HL-60 (cell line): ENCODE measurements around the gene PCNX2.

Source experiments
- DNase-seq, 2 experiments: peaks; one replicate each; pipeline ENCODE4 v3.0.0-alpha.2; 2010 to 2020; ENCODE audit warnings: low read depth in 1 of 2, low spot score in 1 of 2
- H3K27ac ChIP-seq: fragments of 250-450 bp; sonication (Bioruptor Pico); replicated peaks from 2 replicates; pipeline ENCODE4 v1.5.1; 2020; ENCODE audit warnings: mild to moderate bottlenecking, moderate library complexity
- H3K27me3 ChIP-seq: fragments of 250-450 bp; sonication (Bioruptor Pico); 2 replicates; pipeline ENCODE4 v1.5.1; 2021; ENCODE audit warnings: mild to moderate bottlenecking, moderate library complexity; ENCODE audit not compliant: insufficient read depth, poor library complexity, severe bottlenecking
- H3K4me3 ChIP-seq: replicated peaks from 2 replicates; pipeline ENCODE4 v1.5.1; 2011; ENCODE audit warnings: mild to moderate bottlenecking, control low read depth, low read length; ENCODE audit not compliant: insufficient read depth
- CTCF ChIP-seq: IDR thresholded peaks from one replicate; pipeline ENCODE4 v1.5.1; 2011; ENCODE audit warnings: low read length, control low read depth, inconsistent platforms; ENCODE audit not compliant: insufficient read depth
- GABPA ChIP-seq: IDR thresholded peaks from 2 replicates; pipeline ENCODE4 v1.6.1; 2012; ENCODE audit warnings: low read depth
- POLR2AphosphoS5 ChIP-seq: IDR thresholded peaks from 2 replicates; pipeline ENCODE4 v1.6.1; 2012; ENCODE audit warnings: low read depth
- REST ChIP-seq: IDR thresholded peaks from 2 replicates; pipeline ENCODE4 v1.6.1; 2012; ENCODE audit warnings: low read depth; ENCODE audit not compliant: insufficient replicate concordance
- SPI1 ChIP-seq: IDR thresholded peaks from 2 replicates; pipeline ENCODE4 v1.6.1; 2012; ENCODE audit warnings: low read depth, mild to moderate bottlenecking, borderline replicate concordance

PCNX2 gene

GRCh38 chr1:232968391-232968790 lies 327.1 kb downstream of the PCNX2 start:
- no peaks in the 10 kb centered on the region for H3K27me3 ChIP-seq
- no peak for TF ChIP-seq GABPA
- TF ChIP-seq SPI1, result no peak
- TF ChIP-seq POLR2AphosphoS5, result no peak
- TF ChIP-seq REST, result no peak
- no peak for TF ChIP-seq CTCF
- H3K4me3 ChIP-seq, result no peak overlapping the region
- no peak for DNase-seq
- no peak overlapping the region; the same call in 1 of the 2 replicates for H3K27ac ChIP-seq

GRCh38 chr1:232966663-232967062 lies 328.9 kb downstream of the PCNX2 start:
- H3K27ac ChIP-seq, result no peak overlapping the region
- H3K4me3 ChIP-seq, result no peak overlapping the region
- H3K27me3 ChIP-seq, result no peaks in the 10 kb centered on the region
- TF ChIP-seq CTCF, result no peak
- no peak for TF ChIP-seq POLR2AphosphoS5
- no peak for TF ChIP-seq REST
- no peak for TF ChIP-seq SPI1
- TF ChIP-seq GABPA, result no peak
- DNase-seq, result no peak

GRCh38 chr1:232965912-232966217 lies 329.7 kb downstream of the PCNX2 start:
- Histone ChIP-seq H3K27me3 (no peaks in the 10 kb centered on the region), H3K4me3 (no peak overlapping the region), H3K27ac (no peak overlapping the region)
- no peak for DNase-seq
- TF ChIP-seq GABPA, result no peak
- TF ChIP-seq SPI1, result no peak
- no peak for TF ChIP-seq POLR2AphosphoS5
- TF ChIP-seq CTCF, result no peak
- TF ChIP-seq REST, result no peak
